HG03442 (cell line): ENCODE measurements around the gene PGM2L1.

ENCODE experiments used
- ATAC-seq: cut with Tn5 transposase; IDR thresholded peaks from one replicate; pipeline ENCODE4 v1.9.1; 2021; ENCODE audit warnings: mild to moderate bottlenecking, moderate library complexity; ENCODE audit not compliant: unreplicated experiment

The PGM2L1 gene

GRCh38 chr11:74307434-74307833 lies 90.8 kb downstream of the PGM2L1 start:
- no peak for ATAC-seq

- no peak for ATAC-seq
Observed at GRCh38 chr11:74306435-74307175, 91.6 kb downstream of the PGM2L1 start.

GRCh38 chr11:74299015-74299414 lies 99.2 kb downstream of the PGM2L1 start:
- ATAC-seq = no peak

- no peak for ATAC-seq
Observed at GRCh38 chr11:74297484-74297883, 100.7 kb downstream of the PGM2L1 start.

GRCh38 chr11:74288911-74289310 lies 109.3 kb downstream of the PGM2L1 start:
- ATAC-seq = no peak

GRCh38 chr11:74288161-74288560 lies 110.1 kb downstream of the PGM2L1 start:
- no peak for ATAC-seq

- ATAC-seq = no peak
Observed at GRCh38 chr11:74284466-74284865, 113.8 kb downstream of the PGM2L1 start.

GRCh38 chr11:74283580-74284180 lies 114.6 kb downstream of the PGM2L1 start:
- ATAC-seq = no peak

GRCh38 chr11:74282914-74283371 lies 115.3 kb downstream of the PGM2L1 start:
- no peak for ATAC-seq

- ATAC-seq = no peak
Observed at GRCh38 chr11:74282421-74282820, 115.8 kb downstream of the PGM2L1 start.

- no peak for ATAC-seq
Observed at GRCh38 chr11:74280494-74280893, 117.7 kb downstream of the PGM2L1 start.
